ENCODE results near the gene ORMDL1.

ORMDL1 gene

GRCh38 chr2:189799531-189799930 is 15.4 kb upstream of the ORMDL1 start:
- H3K36me3 ChIP-seq (ENCODE audit: insufficient read depth, low read length): peaks cover 36% of the 10 kb centered on the region
- no peak overlapping the region for H3K9ac ChIP-seq (ENCODE audit: low read depth, low read length)
- no peaks in the 10 kb centered on the region for H3K27me3 ChIP-seq (ENCODE audit: control insufficient read depth, insufficient read depth, low read length)
- H3K4me1 ChIP-seq (ENCODE audit: control insufficient read depth, insufficient read depth, low read length): peaks cover 19% of the 10 kb centered on the region
- H3K4me3 ChIP-seq (ENCODE audit: low read length): no peak overlapping the region
- H3K9me3 ChIP-seq (replicated peaks; ENCODE audit: low read length): no peaks in the 10 kb centered on the region
- H3K4me2 ChIP-seq (ENCODE audit: low read length): peak overlapping the region; percentile 31

DNA sequence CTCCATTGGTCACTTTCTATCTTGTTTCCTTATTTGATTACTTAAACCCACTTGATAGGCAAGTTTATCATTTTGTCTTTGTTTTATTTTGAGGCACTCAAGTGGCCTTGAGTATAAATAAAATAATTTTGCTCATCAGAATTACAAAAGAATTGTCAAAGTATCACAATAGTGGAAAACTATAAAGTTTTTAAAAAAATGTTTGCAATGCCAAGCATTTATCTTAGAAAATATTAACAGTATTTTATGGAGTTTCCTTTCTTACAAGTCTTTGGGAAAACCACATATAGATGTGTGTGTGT is 14.8 kb upstream of the ORMDL1 start:
- no peaks in the 10 kb centered on the region for H3K9me3 ChIP-seq (replicated peaks; ENCODE audit: low read length)
- H3K4me1 ChIP-seq (ENCODE audit: control insufficient read depth, insufficient read depth, low read length): peaks cover 19% of the 10 kb centered on the region
- no peaks in the 10 kb centered on the region for H3K27me3 ChIP-seq (ENCODE audit: control insufficient read depth, insufficient read depth, low read length)
- H3K4me2 ChIP-seq (ENCODE audit: low read length): no peak overlapping the region
- H3K36me3 ChIP-seq (ENCODE audit: insufficient read depth, low read length): peaks cover 33% of the 10 kb centered on the region
- H3K4me3 ChIP-seq (ENCODE audit: low read length): no peak overlapping the region
- no peak overlapping the region for H3K9ac ChIP-seq (ENCODE audit: low read depth, low read length)

DNA sequence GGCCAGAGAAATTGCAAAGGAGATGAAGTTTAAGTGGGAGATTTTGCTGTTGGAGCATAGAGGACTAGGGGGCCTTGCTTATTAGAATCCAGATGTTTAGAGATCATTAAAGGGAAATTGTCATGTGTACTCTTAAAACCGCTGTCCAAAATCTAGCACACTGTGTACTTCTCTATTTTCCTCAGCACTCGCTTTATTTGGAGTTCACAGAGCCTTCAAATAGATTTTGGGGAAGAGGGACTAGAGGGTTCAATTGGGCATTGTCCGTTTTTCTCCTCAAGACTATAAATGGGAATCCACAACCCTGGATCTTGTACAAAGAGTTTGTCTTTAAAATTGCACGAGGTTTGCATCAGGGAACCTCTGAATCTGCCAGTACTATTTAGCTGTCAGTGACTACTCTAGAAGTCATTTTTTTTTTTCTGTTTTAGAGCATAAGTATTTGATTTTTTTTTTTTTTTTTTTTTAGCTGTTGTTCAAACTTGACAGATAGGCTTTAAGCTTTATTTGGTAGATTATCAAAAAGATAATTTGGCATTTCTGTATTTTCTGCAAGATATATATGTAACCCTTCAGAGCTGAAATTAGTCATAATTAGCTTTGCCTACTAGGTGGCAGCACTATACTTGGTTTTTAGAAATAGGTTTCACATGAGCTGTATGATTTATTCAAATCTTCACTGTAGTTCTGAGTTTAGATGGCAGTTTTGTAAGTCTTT is 14.3 kb upstream of the ORMDL1 start:
- Histone ChIP-seq H3K4me1 (ENCODE audit: control insufficient read depth, insufficient read depth, low read length) (peaks cover 19% of the 10 kb centered on the region), H3K27me3 (ENCODE audit: control insufficient read depth, insufficient read depth, low read length) (no peaks in the 10 kb centered on the region), H3K9ac (ENCODE audit: low read depth, low read length) (no peak overlapping the region)

DNA sequence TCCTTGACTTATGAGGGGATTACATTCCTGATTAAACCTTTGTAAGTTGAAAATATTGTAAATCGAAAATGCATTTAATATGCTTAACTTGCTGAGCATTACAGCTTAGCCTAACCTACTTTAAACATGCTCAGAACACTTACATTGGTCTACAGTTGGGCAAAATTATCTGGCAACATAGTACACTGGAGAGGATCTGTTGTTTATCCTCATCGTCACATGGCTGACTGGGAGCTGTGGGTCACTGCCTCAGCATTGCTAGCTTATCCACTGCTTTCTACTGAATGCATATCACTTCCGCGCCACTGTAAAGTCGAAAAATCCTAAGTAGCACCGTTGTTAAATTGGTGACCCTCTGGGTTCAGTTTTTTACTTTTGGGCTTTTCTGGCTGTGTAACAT is 13.8 kb upstream of the ORMDL1 start:
- Histone ChIP-seq H3K4me3 (ENCODE audit: low read length) (no peak overlapping the region), H3K4me2 (ENCODE audit: low read length) (no peak overlapping the region), H3K9me3 (replicated peaks; ENCODE audit: low read length) (no peaks in the 10 kb centered on the region), H3K4me1 (ENCODE audit: control insufficient read depth, insufficient read depth, low read length) (peaks cover 19% of the 10 kb centered on the region), H3K36me3 (ENCODE audit: insufficient read depth, low read length) (peaks cover 42% of the 10 kb centered on the region), H3K9ac (ENCODE audit: low read depth, low read length) (no peak overlapping the region), H3K27me3 (ENCODE audit: control insufficient read depth, insufficient read depth, low read length) (no peaks in the 10 kb centered on the region)

More for the DNA sequence above, 14.3 kb upstream of the ORMDL1 start:
- Histone ChIP-seq H3K4me3 (ENCODE audit: low read length) (no peak overlapping the region), H3K9me3 (replicated peaks; ENCODE audit: low read length) (no peaks in the 10 kb centered on the region), H3K36me3 (ENCODE audit: insufficient read depth, low read length) (peaks cover 37% of the 10 kb centered on the region), H3K4me2 (ENCODE audit: low read length) (no peak overlapping the region)

- Histone ChIP-seq H3K4me2 (ENCODE audit: low read length) (no peak overlapping the region), H3K9ac (ENCODE audit: low read depth, low read length) (no peak overlapping the region), H3K4me3 (ENCODE audit: low read length) (no peak overlapping the region), H3K4me1 (ENCODE audit: control insufficient read depth, insufficient read depth, low read length) (peaks cover 5% of the 10 kb centered on the region), H3K9me3 (replicated peaks; ENCODE audit: low read length) (no peaks in the 10 kb centered on the region), H3K36me3 (ENCODE audit: insufficient read depth, low read length) (peaks cover 33% of the 10 kb centered on the region), H3K27me3 (ENCODE audit: control insufficient read depth, insufficient read depth, low read length) (no peaks in the 10 kb centered on the region)
These were observed 10.2 kb upstream of the ORMDL1 start for GRCh38 chr2:189794310-189794709.

GRCh38 chr2:189791338-189792042 is 7.4 kb upstream of the ORMDL1 start:
- Histone ChIP-seq H3K36me3 (ENCODE audit: insufficient read depth, low read length) (peaks cover 35% of the 10 kb centered on the region), H3K9ac (ENCODE audit: low read depth, low read length) (no peak overlapping the region), H3K4me2 (ENCODE audit: low read length) (no peak overlapping the region)

DNA sequence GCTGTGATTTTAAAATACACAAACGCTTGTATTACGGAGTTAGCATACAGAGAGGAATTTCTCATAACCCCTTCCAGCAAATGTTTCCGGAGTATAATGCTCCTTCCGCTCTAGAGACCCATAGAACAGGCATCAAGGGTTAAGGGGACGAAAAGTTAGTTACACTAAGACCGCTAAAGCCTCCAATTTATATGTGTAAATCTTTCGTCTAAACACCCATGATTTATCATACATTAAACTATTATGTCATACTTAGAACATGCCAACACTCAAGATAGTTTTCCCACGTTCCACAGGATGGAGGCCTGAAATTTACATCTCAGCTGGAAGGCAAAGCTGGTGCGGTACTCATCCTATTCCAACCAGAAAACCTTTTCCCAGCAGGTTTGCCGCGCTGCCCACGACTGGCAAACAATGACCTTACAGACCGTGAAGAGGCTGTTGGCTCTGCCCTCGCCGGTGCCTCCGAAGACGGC is 650 bp downstream of the ORMDL1 start:
- Histone ChIP-seq H3K4me2 (ENCODE audit: low read length) (peak overlapping the region; percentile 88), H3K4me1 (ENCODE audit: control insufficient read depth, insufficient read depth, low read length) (peaks cover 14% of the 10 kb centered on the region), H3K9ac (ENCODE audit: low read depth, low read length) (peak overlapping the region; percentile 92), H3K36me3 (ENCODE audit: insufficient read depth, low read length) (peaks cover 20% of the 10 kb centered on the region), H3K27me3 (ENCODE audit: control insufficient read depth, insufficient read depth, low read length) (no peaks in the 10 kb centered on the region), H3K9me3 (replicated peaks; ENCODE audit: low read length) (no peaks in the 10 kb centered on the region), H3K4me3 (ENCODE audit: low read length) (peak overlapping the region; percentile 92)

More at GRCh38 chr2:189791338-189792042, 7.4 kb upstream of the ORMDL1 start:
- no peaks in the 10 kb centered on the region for H3K4me1 ChIP-seq (ENCODE audit: control insufficient read depth, insufficient read depth, low read length)
- H3K9me3 ChIP-seq (replicated peaks; ENCODE audit: low read length): no peaks in the 10 kb centered on the region
- H3K4me3 ChIP-seq (ENCODE audit: low read length): no peak overlapping the region
- no peaks in the 10 kb centered on the region for H3K27me3 ChIP-seq (ENCODE audit: control insufficient read depth, insufficient read depth, low read length)

DNA sequence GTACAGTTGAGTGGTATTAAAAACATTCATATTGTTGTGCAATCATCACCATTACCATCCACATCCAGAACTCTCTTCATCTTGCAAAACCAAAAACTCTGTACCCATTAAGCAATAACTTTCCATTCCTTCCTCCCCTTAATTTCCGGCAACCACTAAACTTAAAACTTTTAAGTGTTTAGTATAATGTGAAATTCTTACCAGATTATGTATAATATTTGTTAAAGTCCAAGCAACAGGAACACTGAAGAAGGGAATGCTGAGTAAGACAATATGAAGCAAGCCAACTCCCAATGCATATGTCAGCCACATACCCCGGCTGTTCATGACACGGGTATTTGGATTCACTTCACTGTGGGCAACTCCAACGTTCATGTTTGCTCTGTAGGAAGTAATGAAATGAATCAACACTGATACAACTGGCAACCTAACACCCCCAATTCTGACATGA is 1.9 kb downstream of the ORMDL1 start:
- Histone ChIP-seq H3K27me3 (ENCODE audit: control insufficient read depth, insufficient read depth, low read length) (no peaks in the 10 kb centered on the region), H3K4me2 (ENCODE audit: low read length) (peak overlapping the region; percentile 88), H3K4me3 (ENCODE audit: low read length) (peak overlapping the region; percentile 92), H3K9ac (ENCODE audit: low read depth, low read length) (peak overlapping the region; percentile 92), H3K9me3 (replicated peaks; ENCODE audit: low read length) (no peaks in the 10 kb centered on the region), H3K36me3 (ENCODE audit: insufficient read depth, low read length) (peaks cover 22% of the 10 kb centered on the region), H3K4me1 (ENCODE audit: control insufficient read depth, insufficient read depth, low read length) (peaks cover 14% of the 10 kb centered on the region)

- H3K36me3 ChIP-seq (ENCODE audit: insufficient read depth, low read length): peaks cover 58% of the 10 kb centered on the region
- no peak overlapping the region for H3K9ac ChIP-seq (ENCODE audit: low read depth, low read length)
- no peak overlapping the region for H3K4me2 ChIP-seq (ENCODE audit: low read length)
- H3K27me3 ChIP-seq (ENCODE audit: control insufficient read depth, insufficient read depth, low read length): no peaks in the 10 kb centered on the region
- H3K4me1 ChIP-seq (ENCODE audit: control insufficient read depth, insufficient read depth, low read length): no peaks in the 10 kb centered on the region
- H3K9me3 ChIP-seq (replicated peaks; ENCODE audit: low read length): no peaks in the 10 kb centered on the region
- H3K4me3 ChIP-seq (ENCODE audit: low read length): no peak overlapping the region
These were observed 11.9 kb downstream of the ORMDL1 start for GRCh38 chr2:189772212-189772611.

GRCh38 chr2:189770590-189771322 is 13.4 kb downstream of the ORMDL1 start:
- Histone ChIP-seq H3K9ac (ENCODE audit: low read depth, low read length) (no peak overlapping the region), H3K4me2 (ENCODE audit: low read length) (no peak overlapping the region), H3K36me3 (ENCODE audit: insufficient read depth, low read length) (peaks cover 59% of the 10 kb centered on the region), H3K4me3 (ENCODE audit: low read length) (no peak overlapping the region), H3K9me3 (replicated peaks; ENCODE audit: low read length) (no peaks in the 10 kb centered on the region), H3K27me3 (ENCODE audit: control insufficient read depth, insufficient read depth, low read length) (no peaks in the 10 kb centered on the region), H3K4me1 (ENCODE audit: control insufficient read depth, insufficient read depth, low read length) (no peaks in the 10 kb centered on the region)

- Histone ChIP-seq H3K4me3 (ENCODE audit: low read length) (no peak overlapping the region), H3K9ac (ENCODE audit: low read depth, low read length) (peak overlapping the region; percentile 90)
These were observed 20.1 kb downstream of the ORMDL1 start for GRCh38 chr2:189763908-189764661.

More at GRCh38 chr2:189763908-189764661, 20.1 kb downstream of the ORMDL1 start:
- Histone ChIP-seq H3K36me3 (ENCODE audit: insufficient read depth, low read length) (peaks cover 16% of the 10 kb centered on the region), H3K4me1 (ENCODE audit: control insufficient read depth, insufficient read depth, low read length) (peaks cover 15% of the 10 kb centered on the region), H3K4me2 (ENCODE audit: low read length) (peak overlapping the region; percentile 86), H3K27me3 (ENCODE audit: control insufficient read depth, insufficient read depth, low read length) (no peaks in the 10 kb centered on the region), H3K9me3 (replicated peaks; ENCODE audit: low read length) (no peaks in the 10 kb centered on the region)

Measured in skeletal muscle satellite cell (primary cell).